Measurements from ENCODE around the gene COX19. TPM values are rescaled to one million over a fixed set of nuclear protein-coding genes. Genes with fewer than 3 reads are reported as not detected.

The COX19 gene
- total and polyA plus RNA-seq, 2 of the 13 experiments (the other 11 are each of a cell fraction or from before 2014, with no cell fraction given): 11.5 to 21.7 TPM

- no peak for TF ChIP-seq ZBTB40 (IDR thresholded peaks at IDR 0.05)
- TF ChIP-seq ZBTB40 (CRISPR knock-in tag; IDR thresholded peaks at IDR 0.05): peak; percentile 39; the same call in 1 of the 2 replicates
- peak; percentile 78 for TF ChIP-seq CEBPG (CRISPR knock-in tag; IDR thresholded peaks at IDR 0.05)
- peak; percentile 49; the same call in 1 of the 2 replicates for TF ChIP-seq ZNF503 (CRISPR knock-in tag; IDR thresholded peaks at IDR 0.05)
- peak; percentile 95 for TF ChIP-seq PHF21A (CRISPR knock-in tag; IDR thresholded peaks at IDR 0.05)
- TF ChIP-seq EED (CRISPR knock-in tag; IDR thresholded peaks at IDR 0.05): peak; percentile 96
- TF ChIP-seq ATF1 (CRISPR knock-in tag; IDR thresholded peaks at IDR 0.05): no peak
- TF ChIP-seq, protein P1, sequence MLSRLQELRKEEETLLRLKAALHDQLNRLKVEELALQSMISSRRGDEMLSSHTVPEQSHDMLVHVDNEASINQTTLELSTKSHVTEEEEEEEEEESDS (CRISPR knock-in tag; IDR thresholded peaks at IDR 0.05; ENCODE audit: borderline replicate concordance): no peak
- TF ChIP-seq, protein P2, sequence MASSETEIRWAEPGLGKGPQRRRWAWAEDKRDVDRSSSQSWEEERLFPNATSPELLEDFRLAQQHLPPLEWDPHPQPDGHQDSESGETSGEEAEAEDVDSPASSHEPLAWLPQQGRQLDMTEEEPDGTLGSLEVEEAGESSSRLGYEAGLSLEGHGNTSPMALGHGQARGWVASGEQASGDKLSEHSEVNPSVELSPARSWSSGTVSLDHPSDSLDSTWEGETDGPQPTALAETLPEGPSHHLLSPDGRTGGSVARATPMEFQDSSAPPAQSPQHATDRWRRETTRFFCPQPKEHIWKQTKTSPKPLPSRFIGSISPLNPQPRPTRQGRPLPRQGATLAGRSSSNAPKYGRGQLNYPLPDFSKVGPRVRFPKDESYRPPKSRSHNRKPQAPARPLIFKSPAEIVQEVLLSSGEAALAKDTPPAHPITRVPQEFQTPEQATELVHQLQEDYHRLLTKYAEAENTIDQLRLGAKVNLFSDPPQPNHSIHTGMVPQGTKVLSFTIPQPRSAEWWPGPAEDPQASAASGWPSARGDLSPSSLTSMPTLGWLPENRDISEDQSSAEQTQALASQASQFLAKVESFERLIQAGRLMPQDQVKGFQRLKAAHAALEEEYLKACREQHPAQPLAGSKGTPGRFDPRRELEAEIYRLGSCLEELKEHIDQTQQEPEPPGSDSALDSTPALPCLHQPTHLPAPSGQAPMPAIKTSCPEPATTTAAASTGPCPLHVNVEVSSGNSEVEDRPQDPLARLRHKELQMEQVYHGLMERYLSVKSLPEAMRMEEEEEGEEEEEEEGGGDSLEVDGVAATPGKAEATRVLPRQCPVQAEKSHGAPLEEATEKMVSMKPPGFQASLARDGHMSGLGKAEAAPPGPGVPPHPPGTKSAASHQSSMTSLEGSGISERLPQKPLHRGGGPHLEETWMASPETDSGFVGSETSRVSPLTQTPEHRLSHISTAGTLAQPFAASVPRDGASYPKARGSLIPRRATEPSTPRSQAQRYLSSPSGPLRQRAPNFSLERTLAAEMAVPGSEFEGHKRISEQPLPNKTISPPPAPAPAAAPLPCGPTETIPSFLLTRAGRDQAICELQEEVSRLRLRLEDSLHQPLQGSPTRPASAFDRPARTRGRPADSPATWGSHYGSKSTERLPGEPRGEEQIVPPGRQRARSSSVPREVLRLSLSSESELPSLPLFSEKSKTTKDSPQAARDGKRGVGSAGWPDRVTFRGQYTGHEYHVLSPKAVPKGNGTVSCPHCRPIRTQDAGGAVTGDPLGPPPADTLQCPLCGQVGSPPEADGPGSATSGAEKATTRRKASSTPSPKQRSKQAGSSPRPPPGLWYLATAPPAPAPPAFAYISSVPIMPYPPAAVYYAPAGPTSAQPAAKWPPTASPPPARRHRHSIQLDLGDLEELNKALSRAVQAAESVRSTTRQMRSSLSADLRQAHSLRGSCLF (CRISPR knock-in tag; IDR thresholded peaks at IDR 0.05; ENCODE audit: borderline replicate concordance): no peak
- TF ChIP-seq KAT2B (IDR thresholded peaks at IDR 0.05; ENCODE audit: borderline replicate concordance, low read depth, low read length): no peak
Observed at GRCh38 chr7:992709-993607, 17.6 kb upstream of the COX19 start (continued).
